PC-3 (cell line): Measurements from ENCODE around the gene TSPAN9. TPM values are rescaled to one million over a fixed set of nuclear protein-coding genes. Genes with fewer than 3 reads are reported as not detected.

Experiments used
- ATAC-seq: fragments of 200-7000 bp; cut with Tn5 transposase; 2 replicates; pipeline ENCODE4 v1.9.1; 2020; ENCODE audit warnings: mild to moderate bottlenecking, moderate library complexity
- BruUV-seq: library from RNA; stranded (reverse); fragments of 400-500 nt; replicated peaks from 2 replicates; lab custom pipeline; 2021; lab: Mats Ljungman, UMichigan
- CTCF ChIA-PET: fragments of 300-600 bp; sonication (Branson Sonifier 250); formaldehyde crosslinking; loops from one replicate; lab custom pipeline; 2022; ENCODE audit warnings: antibody characterized with exemption; lab: Charles Lee
- POLR2A ChIA-PET: fragments of 300-600 bp; sonication (Branson Sonifier 250); formaldehyde crosslinking; loops from one replicate; lab custom pipeline; 2022; ENCODE audit warnings: antibody characterized with exemption; ENCODE audit not compliant: unreplicated experiment; lab: Charles Lee
- DNase-seq: peaks from one replicate; pipeline ENCODE4 v3.0.0-alpha.2; 2015
- H2AFZ ChIP-seq: fragments of 300-600 bp; sonication (generic); 2 replicates; pipeline ENCODE4 v1.6.0; 2016; ENCODE audit warnings: antibody characterized with exemption, low read length
- H3F3A ChIP-seq: fragments of 300-600 bp; sonication (generic); one replicate; pipeline ENCODE4 v1.6.0; 2017; ENCODE audit warnings: antibody characterized with exemption, low read length, control low read depth, mild to moderate bottlenecking; ENCODE audit not compliant: unreplicated experiment
- H3K27ac ChIP-seq: fragments of 300-600 bp; sonication (generic); 2 replicates; pipeline ENCODE4 v1.5.1; 2016; ENCODE audit warnings: mild to moderate bottlenecking, low read length
- H3K27me3 ChIP-seq: fragments of 300-600 bp; sonication (generic); 2 replicates; pipeline ENCODE4 v1.6.1; 2016; ENCODE audit warnings: low read length, mixed read lengths
- H3K36me3 ChIP-seq: fragments of 300-600 bp; sonication (generic); 2 replicates; pipeline ENCODE4 v1.6.1; 2016; ENCODE audit warnings: low read depth, mixed run types, low read length, mixed read lengths
- H3K4me1 ChIP-seq: fragments of 300-600 bp; sonication (generic); 2 replicates; pipeline ENCODE4 v1.5.1; 2016; ENCODE audit warnings: low read length; ENCODE audit not compliant: insufficient read depth
- H3K4me2 ChIP-seq: fragments of 300-600 bp; sonication (generic); 2 replicates; pipeline ENCODE4 v1.6.0; 2016; ENCODE audit warnings: low read length
- H3K4me3 ChIP-seq: fragments of 300-600 bp; sonication (generic); 2 replicates; pipeline ENCODE4 v1.5.1; 2016; ENCODE audit warnings: mild to moderate bottlenecking, low read length, mixed read lengths
- H3K79me2 ChIP-seq: fragments of 300-600 bp; sonication (generic); 2 replicates; pipeline ENCODE4 v1.6.1; 2017; ENCODE audit warnings: low read length, mixed read lengths
- H3K9ac ChIP-seq: fragments of 300-600 bp; sonication (generic); 2 replicates; pipeline ENCODE4 v1.6.0; 2016; ENCODE audit warnings: mild to moderate bottlenecking, low read length
- H3K9me2 ChIP-seq: fragments of 300-600 bp; sonication (generic); replicated peaks from 2 replicates; pipeline ENCODE4 v1.6.1; 2016; ENCODE audit warnings: mixed run types, low read length, mixed read lengths
- H3K9me3 ChIP-seq: fragments of 300-600 bp; sonication (generic); 2 replicates; pipeline ENCODE4 v1.6.1; 2016; ENCODE audit warnings: low read length, mixed read lengths
- H4K20me1 ChIP-seq: fragments of 300-600 bp; sonication (generic); 2 replicates; pipeline ENCODE4 v1.6.1; 2016; ENCODE audit warnings: low read length, mixed read lengths
- EZH2 ChIP-seq: fragments of 300-600 bp; sonication (generic); IDR thresholded peaks from one replicate; pipeline ENCODE4 v1.6.1; 2017; ENCODE audit warnings: antibody characterized with exemption, mild to moderate bottlenecking, low read length; ENCODE audit not compliant: unreplicated experiment
- EZH2phosphoT487 ChIP-seq: fragments of 300-600 bp; sonication (generic); IDR thresholded peaks from 2 replicates; pipeline ENCODE4 v1.6.1; 2018; ENCODE audit warnings: mild to moderate bottlenecking, antibody characterized with exemption, low read length, borderline replicate concordance
- intact Hi-C: fragments of 100-400 bp; cut with micrococcal nuclease; formaldehyde crosslinking; loops from 2 replicates; pipeline ENCODE4 v1.9.0; 2023
- total RNA-seq: library from RNA; depleted of rRNA; stranded (reverse); fragments of >200 nt; gene quantifications from 2 replicates; pipeline ENCODE4 v1.2.3, GENCODE V29; 2014
- TF ChIP-seq, protein P1 (sequence below): fragments of 300-600 bp; sonication (generic); conservative IDR thresholded peaks from 2 replicates; pipeline ENCODE4 v1.5.1; 2017; ENCODE audit warnings: antibody characterized with exemption, low read depth, mild to moderate bottlenecking, low read length

TSPAN9 gene
- total RNA-seq, 1 experiment from 2014 or later = 6.2 TPM

GRCh38 chr12:3266638-3267037 lies 189.5 kb downstream of the TSPAN9 start:
- Histone ChIP-seq H4K20me1 (no peaks in the 10 kb centered on the region), H3K79me2 (no peaks in the 10 kb centered on the region), H3K4me3 (no peak overlapping the region), H3K9ac (no peak overlapping the region), H3K27ac (no peak overlapping the region), H3K4me1 (no peaks in the 10 kb centered on the region), H3K4me2 (no peak overlapping the region), H3K9me2 (no peaks in the 10 kb centered on the region), H2AFZ (no peak overlapping the region), H3K9me3 (no peaks in the 10 kb centered on the region), H3F3A (no peaks in the 10 kb centered on the region), H3K36me3 (no peaks in the 10 kb centered on the region), H3K27me3 (no peaks in the 10 kb centered on the region)
- intact Hi-C loops = no loop called here
- DNase-seq (no peak), ATAC-seq (no peak)
- TF ChIP-seq EZH2 = no peak
- TF ChIP-seq EZH2phosphoT487 = no peak
- TF ChIP-seq, protein P1, sequence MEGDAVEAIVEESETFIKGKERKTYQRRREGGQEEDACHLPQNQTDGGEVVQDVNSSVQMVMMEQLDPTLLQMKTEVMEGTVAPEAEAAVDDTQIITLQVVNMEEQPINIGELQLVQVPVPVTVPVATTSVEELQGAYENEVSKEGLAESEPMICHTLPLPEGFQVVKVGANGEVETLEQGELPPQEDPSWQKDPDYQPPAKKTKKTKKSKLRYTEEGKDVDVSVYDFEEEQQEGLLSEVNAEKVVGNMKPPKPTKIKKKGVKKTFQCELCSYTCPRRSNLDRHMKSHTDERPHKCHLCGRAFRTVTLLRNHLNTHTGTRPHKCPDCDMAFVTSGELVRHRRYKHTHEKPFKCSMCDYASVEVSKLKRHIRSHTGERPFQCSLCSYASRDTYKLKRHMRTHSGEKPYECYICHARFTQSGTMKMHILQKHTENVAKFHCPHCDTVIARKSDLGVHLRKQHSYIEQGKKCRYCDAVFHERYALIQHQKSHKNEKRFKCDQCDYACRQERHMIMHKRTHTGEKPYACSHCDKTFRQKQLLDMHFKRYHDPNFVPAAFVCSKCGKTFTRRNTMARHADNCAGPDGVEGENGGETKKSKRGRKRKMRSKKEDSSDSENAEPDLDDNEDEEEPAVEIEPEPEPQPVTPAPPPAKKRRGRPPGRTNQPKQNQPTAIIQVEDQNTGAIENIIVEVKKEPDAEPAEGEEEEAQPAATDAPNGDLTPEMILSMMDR = no peak
- ChIA-PET CTCF (no interaction called here), POLR2A (no interaction called here)
- BruUV-seq = no TSS peak

DNA sequence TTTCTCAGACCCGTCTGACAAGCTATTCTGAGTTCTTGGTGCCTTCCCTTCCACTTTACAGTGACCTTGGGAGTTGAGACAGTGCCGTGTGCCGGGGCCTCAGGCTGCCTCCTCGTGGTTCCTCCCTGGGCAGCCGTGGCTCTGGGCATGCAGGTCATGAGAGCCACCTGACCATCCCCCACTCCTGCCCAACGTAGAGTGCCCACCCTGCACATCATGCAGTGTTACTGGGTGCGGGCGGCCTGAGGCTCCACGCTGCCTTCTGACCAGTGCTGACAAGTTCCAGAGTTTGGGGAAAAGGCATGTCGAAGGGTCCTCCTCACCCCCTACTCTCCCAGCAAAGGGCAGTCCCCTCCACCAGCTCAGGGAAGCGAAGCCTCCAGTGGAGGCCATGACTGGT lies 190.5 kb downstream of the TSPAN9 start:
- intact Hi-C loops = no loop called here
- no peaks in the 10 kb centered on the region for H3K79me2 ChIP-seq
- H3K9me2 ChIP-seq = no peaks in the 10 kb centered on the region
- H3K27me3 ChIP-seq = no peaks in the 10 kb centered on the region
- no peak for ATAC-seq
- no peaks in the 10 kb centered on the region for H3F3A ChIP-seq
- H3K9me3 ChIP-seq = no peaks in the 10 kb centered on the region
- no peaks in the 10 kb centered on the region for H3K36me3 ChIP-seq
- H2AFZ ChIP-seq = no peak overlapping the region
- no peak overlapping the region for H3K4me3 ChIP-seq
- no peak overlapping the region for H3K27ac ChIP-seq
- no TSS peak for BruUV-seq
- H3K4me1 ChIP-seq = no peaks in the 10 kb centered on the region
- no peak overlapping the region for H3K4me2 ChIP-seq
- no peaks in the 10 kb centered on the region for H4K20me1 ChIP-seq
- POLR2A ChIA-PET = no interaction called here
- CTCF ChIA-PET = interaction anchor here (0.7 kb wide), 1 partner anchor 147 kb away, joined by 3 read pairs; no protein-coding TSS in a partner anchor
- TF ChIP-seq, protein P1 = no peak
- TF ChIP-seq EZH2 = no peak
- no peak for TF ChIP-seq EZH2phosphoT487
- no peak overlapping the region for H3K9ac ChIP-seq
- no peak for DNase-seq

- no peak overlapping the region for H3K4me3 ChIP-seq
- no peak overlapping the region for H3K27ac ChIP-seq
- no peaks in the 10 kb centered on the region for H4K20me1 ChIP-seq
- H3K9me3 ChIP-seq = no peaks in the 10 kb centered on the region
- H3K79me2 ChIP-seq = no peaks in the 10 kb centered on the region
- ATAC-seq = no peak
- no peaks in the 10 kb centered on the region for H3K27me3 ChIP-seq
- H3K9ac ChIP-seq = no peak overlapping the region
- H3K9me2 ChIP-seq = no peaks in the 10 kb centered on the region
- DNase-seq = no peak
- no peak overlapping the region for H3K4me2 ChIP-seq
- ChIA-PET POLR2A (no interaction called here), CTCF (no interaction called here)
- no peaks in the 10 kb centered on the region for H3F3A ChIP-seq
- H3K36me3 ChIP-seq = no peaks in the 10 kb centered on the region
- intact Hi-C loops = no loop called here
- peaks cover 13% of the 10 kb centered on the region for H3K4me1 ChIP-seq
- TF ChIP-seq, protein P1 = no peak
- no peak for TF ChIP-seq EZH2
- TF ChIP-seq EZH2phosphoT487 = no peak
- no TSS peak for BruUV-seq
- H2AFZ ChIP-seq = no peak overlapping the region
Observed at GRCh38 chr12:3269594-3269993, 192.4 kb downstream of the TSPAN9 start.
